ENCODE data around the gene KIF5A.
"Not testable (repeated sequence)": the region's sequence is repeated elsewhere in the genome, so short reads cannot be mapped to it uniquely, and the experiment has no call there.

The KIF5A gene

DNA sequence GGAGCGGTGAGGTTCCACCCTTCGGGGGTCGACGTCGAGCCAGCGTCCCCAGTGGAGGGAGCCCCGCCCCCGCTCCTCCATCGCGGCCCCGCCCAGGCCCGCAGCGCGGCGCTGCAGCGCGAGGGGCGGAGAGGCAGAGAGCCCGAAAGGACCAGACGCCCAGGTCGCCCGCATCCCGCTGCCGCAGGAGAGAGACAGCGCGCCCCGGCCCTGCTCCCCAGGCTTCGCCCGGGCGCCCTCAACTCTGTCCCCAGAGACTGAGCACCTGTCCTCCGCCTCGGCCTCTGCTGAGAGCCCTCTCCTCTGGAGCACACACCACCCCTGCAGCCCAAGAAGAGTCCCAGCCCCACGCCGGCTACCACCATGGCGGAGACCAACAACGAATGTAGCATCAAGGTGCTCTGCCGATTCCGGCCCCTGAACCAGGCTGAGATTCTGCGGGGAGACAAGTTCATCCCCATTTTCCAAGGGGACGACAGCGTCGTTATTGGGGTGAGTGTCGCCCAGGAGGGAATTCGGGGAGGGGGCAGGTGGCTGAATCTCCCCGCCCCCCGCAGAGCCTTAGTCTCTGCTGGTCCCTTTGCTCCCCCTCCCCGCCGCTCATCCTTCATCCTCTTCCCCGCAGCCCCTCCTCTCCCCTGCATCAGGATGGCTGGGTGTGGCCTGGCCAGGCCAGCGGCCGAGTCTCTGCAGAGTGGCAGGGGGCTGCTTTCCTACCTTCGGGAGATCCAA lies at the start of gene KIF5A:
Gene KIF5A, plus strand, starts transcription at position 136 of the 732 bp plus-strand sequence. Its CDS starts 228 bp downstream, at position 364.
- peak; percentile 48 to 55 for DNase-seq

DNA sequence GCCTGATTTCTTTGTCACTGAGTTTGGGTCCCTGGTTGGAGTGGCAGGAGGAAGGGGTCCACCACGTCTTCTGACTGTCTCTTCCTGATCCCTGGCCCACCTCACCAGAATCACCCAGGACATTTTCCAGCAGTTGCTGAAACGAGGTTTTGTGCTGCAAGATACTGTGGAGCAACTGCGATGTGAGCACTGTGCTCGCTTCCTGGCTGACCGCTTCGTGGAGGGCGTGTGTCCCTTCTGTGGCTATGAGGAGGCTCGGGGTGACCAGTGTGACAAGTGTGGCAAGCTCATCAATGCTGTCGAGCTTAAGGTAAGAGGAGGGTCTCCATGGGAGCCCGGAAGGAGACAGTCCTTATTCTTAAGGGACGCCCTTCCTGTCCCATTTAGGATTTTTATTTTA lies 49.6 kb upstream of the KIF5A start:
- DNase-seq: no peak

GRCh38 chr12:57502311-57502969 lies 47.4 kb upstream of the KIF5A start:
- DNase-seq: not testable (repeated sequence)

- DNase-seq: not testable (repeated sequence)
Observed at GRCh38 chr12:57506541-57506940, 43.3 kb upstream of the KIF5A start.

DNA sequence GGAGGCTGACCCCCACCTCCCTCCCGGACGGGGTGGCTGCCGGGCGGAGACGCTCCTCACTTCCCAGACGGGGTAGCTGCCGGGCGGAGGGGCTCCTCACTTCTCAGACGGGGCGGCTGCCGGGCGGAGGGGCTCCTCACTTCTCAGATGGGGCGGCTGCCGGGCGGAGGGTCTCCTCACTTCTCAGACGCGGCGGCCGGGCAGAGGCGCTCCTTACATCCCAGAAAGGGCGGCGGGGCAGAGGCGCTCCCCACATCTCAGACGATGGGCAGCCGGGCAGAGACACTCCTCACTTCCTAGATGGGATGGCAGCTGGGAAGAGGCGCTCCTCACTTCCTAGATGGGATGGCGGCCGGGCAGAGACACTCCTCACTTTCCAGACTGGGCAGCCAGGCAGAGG lies 42.0 kb upstream of the KIF5A start:
- DNase-seq: not testable (repeated sequence)

DNA sequence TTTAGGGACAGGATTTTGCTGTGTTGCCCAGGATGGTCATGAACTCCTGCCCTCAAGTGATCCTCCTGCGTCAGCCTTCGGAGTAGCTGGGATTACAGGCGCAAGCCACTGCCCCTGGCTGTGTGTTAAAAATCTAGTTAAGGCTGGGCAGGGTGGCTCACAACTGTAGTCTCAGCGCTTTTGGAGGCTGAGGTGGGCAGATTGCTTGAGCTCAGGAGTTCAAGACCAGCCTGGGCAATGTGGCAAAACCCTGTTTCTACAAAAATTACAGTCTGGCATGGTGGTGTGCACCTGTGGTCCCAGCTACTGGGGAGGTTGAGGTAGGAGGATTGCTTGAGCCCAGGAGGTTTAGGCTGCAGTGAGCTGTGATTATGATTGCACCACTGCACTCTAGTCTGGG lies 38.7 kb upstream of the KIF5A start:
- no peak for DNase-seq

DNA sequence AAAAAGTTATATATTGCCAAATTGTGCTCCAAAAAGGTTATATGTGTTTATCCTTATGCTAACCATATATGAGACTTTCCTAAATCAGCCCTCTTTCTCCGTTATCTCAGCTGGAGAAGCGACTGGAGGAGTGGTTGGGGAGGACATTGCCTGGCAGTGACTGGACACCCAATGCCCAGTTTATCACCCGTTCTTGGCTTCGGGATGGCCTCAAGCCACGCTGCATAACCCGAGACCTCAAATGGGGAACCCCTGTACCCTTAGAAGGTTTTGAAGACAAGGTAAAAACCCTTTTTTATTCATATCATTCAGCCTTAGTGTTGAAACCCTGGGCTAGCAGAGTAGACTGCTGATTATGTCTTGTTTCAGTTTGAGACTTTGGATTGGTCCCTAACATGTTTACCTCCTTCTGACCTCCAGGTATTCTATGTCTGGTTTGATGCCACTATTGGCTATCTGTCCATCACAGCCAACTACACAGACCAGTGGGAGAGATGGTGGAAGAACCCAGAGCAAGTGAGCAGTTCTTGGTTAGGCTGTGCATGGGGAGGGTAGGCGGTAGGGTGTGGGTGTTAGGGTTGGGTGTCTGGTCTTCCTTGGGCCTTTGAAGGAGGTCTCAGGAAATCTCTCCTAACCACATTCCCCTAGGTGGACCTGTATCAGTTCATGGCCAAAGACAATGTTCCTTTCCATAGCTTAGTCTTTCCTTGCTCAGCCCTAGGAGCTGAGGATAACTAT lies 38.1 kb upstream of the KIF5A start:
- DNase-seq: no peak

DNA sequence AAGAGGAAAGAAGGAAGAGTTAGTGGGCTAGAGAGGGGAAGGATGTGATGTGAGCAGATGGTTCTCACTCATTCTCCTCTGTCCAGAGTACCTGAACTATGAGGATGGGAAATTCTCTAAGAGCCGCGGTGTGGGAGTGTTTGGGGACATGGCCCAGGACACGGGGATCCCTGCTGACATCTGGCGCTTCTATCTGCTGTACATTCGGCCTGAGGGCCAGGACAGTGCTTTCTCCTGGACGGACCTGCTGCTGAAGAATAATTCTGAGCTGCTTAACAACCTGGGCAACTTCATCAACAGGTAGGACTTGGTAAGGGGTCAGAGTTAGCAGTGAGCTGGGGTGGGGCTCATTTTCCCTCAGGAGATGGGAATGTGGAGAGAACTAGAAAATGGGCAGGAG lies 37.2 kb upstream of the KIF5A start:
- no peak for DNase-seq

- no peak for DNase-seq
Observed at GRCh38 chr12:57513266-57513665, 36.6 kb upstream of the KIF5A start.

- not testable (repeated sequence) for DNase-seq
Observed at GRCh38 chr12:57513677-57514076, 36.2 kb upstream of the KIF5A start.

DNA sequence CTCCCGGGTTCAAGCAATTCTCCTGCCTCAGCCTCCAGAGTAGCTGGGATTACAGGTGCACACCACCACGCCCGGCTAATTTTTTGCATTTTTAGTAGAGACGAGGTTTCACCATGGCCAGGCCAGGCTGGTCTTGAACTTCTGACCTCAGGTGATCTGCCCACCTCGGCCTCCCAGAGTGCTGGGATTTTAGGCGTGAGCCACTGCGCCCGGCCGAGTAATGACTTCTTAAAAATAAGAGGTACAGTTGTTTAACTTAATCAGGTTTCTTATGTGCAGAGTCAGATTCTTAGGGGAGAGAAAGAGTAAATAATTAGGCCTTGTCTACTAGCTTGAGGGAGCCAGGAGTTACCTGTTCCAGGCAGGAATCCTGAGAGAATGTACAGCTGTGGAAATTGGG lies 35.6 kb upstream of the KIF5A start:
- not testable (repeated sequence) for DNase-seq

DNA sequence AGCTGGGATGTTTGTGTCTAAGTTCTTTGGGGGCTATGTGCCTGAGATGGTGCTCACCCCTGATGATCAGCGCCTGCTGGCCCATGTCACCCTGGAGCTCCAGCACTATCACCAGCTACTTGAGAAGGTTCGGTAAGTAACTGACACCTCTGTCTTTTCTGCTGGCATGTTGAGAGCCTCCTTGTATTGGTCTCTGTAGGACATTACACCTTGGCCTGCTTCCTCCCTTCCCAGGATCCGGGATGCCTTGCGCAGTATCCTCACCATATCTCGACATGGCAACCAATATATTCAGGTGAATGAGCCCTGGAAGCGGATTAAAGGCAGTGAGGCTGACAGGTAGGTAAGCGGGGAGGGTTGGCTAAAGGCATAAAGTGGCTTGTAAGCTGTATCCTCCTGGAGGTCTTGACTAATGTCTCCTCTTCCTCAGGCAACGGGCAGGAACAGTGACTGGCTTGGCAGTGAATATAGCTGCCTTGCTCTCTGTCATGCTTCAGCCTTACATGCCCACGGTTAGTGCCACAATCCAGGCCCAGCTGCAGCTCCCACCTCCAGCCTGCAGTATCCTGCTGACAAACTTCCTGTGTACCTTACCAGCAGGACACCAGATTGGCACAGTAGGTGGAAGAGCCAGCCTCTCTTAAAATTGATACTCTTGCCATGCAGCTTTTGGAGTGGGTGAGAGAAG lies 35.0 kb upstream of the KIF5A start:
- peak; percentile 66 to 89 for DNase-seq

DNA sequence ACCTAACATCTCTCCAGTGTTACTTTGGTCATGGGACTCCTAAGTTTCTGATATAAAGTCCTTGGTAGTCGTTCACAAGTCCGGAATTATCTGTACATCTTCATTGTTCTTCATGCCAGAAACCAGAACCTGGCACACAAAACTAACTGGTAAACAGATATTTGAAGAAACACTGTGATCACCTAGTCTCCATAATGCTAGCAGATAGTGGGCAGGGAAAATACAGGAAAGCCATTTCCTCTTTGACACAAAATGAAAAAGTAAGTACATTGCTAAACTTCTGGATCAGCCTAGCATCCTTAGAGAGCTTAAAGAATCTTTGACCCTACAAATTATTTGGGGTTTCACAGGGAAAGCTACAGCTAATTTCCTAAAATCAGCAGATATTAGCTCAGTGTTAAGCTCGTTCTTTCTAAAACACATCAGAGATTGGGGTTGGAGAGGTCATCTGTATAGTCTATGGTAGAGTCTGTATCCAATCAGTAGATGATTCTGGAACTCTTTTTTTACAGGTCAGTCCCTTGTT lies 34.4 kb upstream of the KIF5A start:
- no peak for DNase-seq

DNA sequence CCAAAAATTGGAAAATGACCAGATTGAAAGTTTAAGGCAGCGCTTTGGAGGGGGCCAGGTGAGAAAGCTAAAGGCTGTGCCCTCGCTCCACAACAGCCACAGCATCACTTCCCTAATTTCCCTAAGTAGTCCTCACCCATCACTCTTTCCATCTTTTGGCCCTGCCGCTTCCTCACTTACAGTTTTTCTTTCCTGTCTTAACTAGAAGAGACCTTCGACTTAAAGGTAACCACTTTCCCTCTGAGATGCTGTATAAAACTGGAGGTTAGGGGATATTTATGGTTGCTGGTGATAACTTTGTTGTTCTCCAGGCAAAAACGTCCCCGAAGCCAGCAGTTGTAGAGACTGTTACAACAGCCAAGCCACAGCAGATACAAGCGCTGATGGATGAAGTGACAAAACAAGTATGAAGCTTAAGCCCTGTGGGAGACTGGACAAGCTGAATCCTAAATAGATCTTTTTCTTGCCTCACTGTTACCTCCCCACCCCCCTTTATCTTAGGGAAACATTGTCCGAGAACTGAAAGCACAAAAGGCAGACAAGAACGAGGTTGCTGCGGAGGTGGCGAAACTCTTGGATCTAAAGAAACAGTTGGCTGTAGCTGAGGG lies 33.8 kb upstream of the KIF5A start:
- no peak for DNase-seq

GRCh38 chr12:57516617-57517153 lies 33.2 kb upstream of the KIF5A start:
- no peak for DNase-seq

- no peak for DNase-seq
Observed at GRCh38 chr12:57517187-57517586, 32.7 kb upstream of the KIF5A start.

DNA sequence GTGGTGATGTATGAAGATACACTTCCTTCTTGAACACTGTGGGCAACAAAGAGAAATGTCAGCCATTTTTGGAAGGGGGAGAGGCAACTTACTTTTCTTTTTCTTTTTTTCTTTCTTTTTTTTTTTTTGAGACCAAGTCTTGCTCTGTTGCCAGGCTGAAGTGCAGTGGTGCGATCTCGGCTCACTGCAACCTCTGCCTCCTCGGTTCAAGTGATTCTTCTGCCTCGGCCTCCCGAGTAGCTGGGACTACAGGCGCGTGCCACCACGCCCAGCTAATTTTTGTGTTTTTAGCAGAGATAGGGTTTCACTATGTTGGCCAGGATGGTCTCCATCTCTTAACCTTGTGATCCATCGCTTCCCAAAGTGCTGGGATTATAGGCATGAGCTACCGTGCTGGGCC lies 32.1 kb upstream of the KIF5A start:
- not testable (repeated sequence) for DNase-seq

DNA sequence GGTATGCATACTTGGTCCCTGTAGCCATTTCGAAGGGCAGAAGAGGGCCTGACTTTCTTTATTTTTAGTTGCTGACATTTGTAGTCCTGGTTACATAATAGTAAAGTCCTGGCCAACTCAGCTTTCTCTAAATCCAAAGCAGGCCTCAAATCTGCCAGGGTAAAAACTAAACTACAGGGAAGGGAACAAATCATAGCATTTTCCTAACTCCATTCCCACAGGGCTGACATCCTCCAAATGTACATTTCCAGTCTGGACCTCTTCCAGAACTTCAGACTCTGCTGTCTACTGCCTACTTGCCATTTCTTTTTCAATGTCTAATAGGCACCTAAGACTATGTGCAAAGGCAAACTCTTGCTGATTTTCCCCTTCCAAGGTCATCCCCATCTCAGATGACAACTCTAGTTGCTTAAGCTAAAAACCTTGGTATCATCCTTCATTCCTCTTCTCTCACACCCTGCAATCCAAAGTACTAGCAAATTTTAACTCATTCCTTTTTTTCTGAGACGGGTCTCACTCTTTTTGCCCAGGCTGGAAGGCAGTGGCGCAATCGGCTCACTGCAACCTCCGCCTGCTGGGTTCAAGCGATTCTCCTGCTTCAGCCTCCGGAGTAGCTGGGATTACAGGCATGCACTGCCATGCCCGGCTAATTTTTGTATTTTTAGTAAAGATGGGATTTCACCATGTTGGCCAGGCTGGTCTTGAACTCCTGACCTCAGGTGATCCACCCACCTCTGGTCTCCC lies 31.5 kb upstream of the KIF5A start:
- no peak for DNase-seq

DNA sequence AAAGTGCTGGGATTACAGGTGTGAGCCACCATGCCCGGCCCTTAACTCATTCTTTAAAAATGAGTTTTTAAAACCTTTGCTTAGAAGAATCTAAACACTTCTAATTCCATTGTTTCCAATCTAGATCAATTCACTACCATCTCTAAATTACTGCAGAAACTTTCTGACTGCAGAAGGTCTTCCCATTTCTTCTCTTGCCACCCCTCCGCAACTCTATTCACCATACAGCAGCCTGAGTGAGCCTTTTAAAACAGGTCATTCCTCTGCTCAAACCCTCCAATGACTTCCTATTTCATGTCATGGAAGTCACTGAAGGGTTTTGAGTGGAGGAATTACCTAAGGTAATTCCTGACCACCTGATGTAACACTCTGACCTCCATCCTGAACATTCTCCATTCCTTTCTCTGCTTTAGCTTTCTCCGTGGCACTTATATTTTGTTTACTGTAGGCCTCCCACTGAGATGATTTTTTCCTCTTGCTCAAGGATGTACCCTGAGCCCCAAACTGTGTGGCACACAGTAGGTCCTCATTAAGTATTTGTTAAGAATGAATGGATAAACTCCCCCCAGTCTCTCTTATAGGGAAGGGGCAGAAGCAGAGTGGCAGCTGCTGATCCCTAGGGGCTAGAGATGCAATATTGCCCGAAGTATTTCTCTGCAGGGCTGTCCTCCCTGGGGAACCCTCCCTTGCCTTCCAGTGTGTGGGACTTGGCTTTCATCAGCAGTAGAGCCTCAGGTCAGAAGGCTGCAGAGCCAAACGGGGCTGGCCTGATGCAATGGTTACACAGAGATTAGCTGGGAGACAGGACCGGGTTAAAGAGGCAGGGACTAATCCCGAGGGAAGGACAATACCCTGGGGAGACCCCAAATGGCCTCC lies 30.7 kb upstream of the KIF5A start:
- no peak for DNase-seq

DNA sequence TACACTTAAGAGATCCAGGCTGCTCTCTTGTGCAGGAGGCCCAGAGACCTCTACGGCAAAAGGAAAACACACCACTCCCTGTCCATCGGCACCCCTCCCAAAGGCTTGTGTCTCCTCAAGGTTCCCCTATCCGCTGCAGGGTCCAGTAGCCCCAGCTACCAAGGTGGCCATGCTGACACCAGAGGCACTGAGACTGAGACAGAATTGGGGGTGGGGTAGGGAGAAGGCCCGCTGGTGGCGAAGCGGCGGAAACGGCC lies 30.1 kb upstream of the KIF5A start:
- no peak for DNase-seq
